Ureter (tissue), 1 donor: ENCODE results near the gene MAPRE3. TPM values are rescaled to one million over a fixed set of nuclear protein-coding genes. Genes with fewer than 3 reads are reported as not detected.

ENCODE experiments used
- DNase-seq: peaks from one replicate; pipeline ENCODE4 v3.0.0-alpha.2; 2020; ENCODE audit warnings: low spot score
- total RNA-seq: library from RNA; stranded (reverse); gene quantifications from one replicate; pipeline ENCODE4 v1.2.4, GENCODE V29; 2023
- donor health status: DM: yes; HTN: yes; CAD: no.

The MAPRE3 gene
- total RNA-seq, 1 donor from 2014 or later, result 29.4 TPM

- DNase-seq, result no peak
Observed at GRCh38 chr2:27039871-27040270, 69.4 kb downstream of the MAPRE3 start.

- no peak for DNase-seq
Observed at GRCh38 chr2:27040282-27040681, 69.8 kb downstream of the MAPRE3 start.

GRCh38 chr2:27041752-27042151 lies 71.3 kb downstream of the MAPRE3 start:
- DNase-seq, result no peak

GRCh38 chr2:27042159-27042661 lies 71.8 kb downstream of the MAPRE3 start:
- no peak for DNase-seq

- DNase-seq, result no peak
Observed at GRCh38 chr2:27042985-27043634, 72.7 kb downstream of the MAPRE3 start.

- peak; percentile 57 for DNase-seq
Observed at GRCh38 chr2:27049422-27050280, 79.2 kb downstream of the MAPRE3 start.

GRCh38 chr2:27050281-27050995 lies 80.0 kb downstream of the MAPRE3 start:
- peak; percentile 94 for DNase-seq

- DNase-seq, result peak; percentile 97
Observed at GRCh38 chr2:27050996-27051901, 80.8 kb downstream of the MAPRE3 start, which contains the start of gene AGBL5. AGBL5 (plus strand) TSS chr2:27051668; CDS start chr2:27052959, 1,291 bp downstream.

GRCh38 chr2:27051902-27052645 lies 81.6 kb downstream of the MAPRE3 start:
- peak; percentile 63 for DNase-seq

- no peak for DNase-seq
Observed at GRCh38 chr2:27053321-27053720, 82.9 kb downstream of the MAPRE3 start.

GRCh38 chr2:27053776-27054175 lies 83.3 kb downstream of the MAPRE3 start:
- no peak for DNase-seq

- DNase-seq, result no peak
Observed at GRCh38 chr2:27054721-27055120, 84.3 kb downstream of the MAPRE3 start.

GRCh38 chr2:27057184-27057583 lies 86.7 kb downstream of the MAPRE3 start:
- no peak for DNase-seq

- DNase-seq, result no peak
Observed at GRCh38 chr2:27058210-27058609, 87.8 kb downstream of the MAPRE3 start.

GRCh38 chr2:27059141-27059820 lies 88.8 kb downstream of the MAPRE3 start:
- DNase-seq, result no peak

- no peak for DNase-seq
Observed at GRCh38 chr2:27060323-27060722, 89.9 kb downstream of the MAPRE3 start.

- DNase-seq, result no peak
Observed at GRCh38 chr2:27065128-27065527, 94.7 kb downstream of the MAPRE3 start.

- no peak for DNase-seq
Observed at GRCh38 chr2:27067385-27067784, 96.9 kb downstream of the MAPRE3 start.

- DNase-seq, result no peak
Observed at GRCh38 chr2:27069436-27069835, 99.0 kb downstream of the MAPRE3 start.
